Activated CD4-positive, alpha-beta memory T cell treated with anti-CD3 and anti-CD28 coated beads, Interleukin-2, amount 10 ng/mL, durations not matched to agents 7 days and 5 days (primary cell): ENCODE results near the gene KIAA0232. TPM values are rescaled to one million over a fixed set of nuclear protein-coding genes. Genes with fewer than 3 reads are reported as not detected.
"Not testable (repeated sequence)": the region's sequence is repeated elsewhere in the genome, so short reads cannot be mapped to it uniquely, and the experiment has no call there.

Source experiments
- CTCF ChIA-PET: fragments of 350-600 bp; sonication (Branson Sonifier 250); formaldehyde crosslinking; loops from one replicate; lab custom pipeline; 2021; ENCODE audit warnings: antibody characterized with exemption, inconsistent platforms; lab: Charles Lee
- POLR2A ChIA-PET: fragments of 350-600 bp; sonication (Branson Sonifier 250); formaldehyde crosslinking; loops from one replicate; lab custom pipeline; 2021; ENCODE audit warnings: antibody characterized with exemption; lab: Charles Lee
- DNase-seq: peaks from one replicate; pipeline ENCODE4 v3.0.0-alpha.2; 2020
- H3K27ac Mint-ChIP-seq: one replicate; pipeline ENCODE4 v1.8.0; 2021; ENCODE audit warnings: mild to moderate bottlenecking, mixed read lengths
- H3K27me3 Mint-ChIP-seq: one replicate; pipeline ENCODE4 v1.8.0; 2021; ENCODE audit warnings: mixed read lengths
- H3K36me3 Mint-ChIP-seq: one replicate; pipeline ENCODE4 v1.8.0; 2021; ENCODE audit warnings: low read depth, mixed read lengths
- H3K4me1 Mint-ChIP-seq: one replicate; pipeline ENCODE4 v1.8.0; 2021; ENCODE audit warnings: mixed read lengths
- H3K4me3 Mint-ChIP-seq: one replicate; pipeline ENCODE4 v1.8.0; 2021; ENCODE audit warnings: mild to moderate bottlenecking, mixed read lengths
- H3K9me3 Mint-ChIP-seq: one replicate; pipeline ENCODE4 v1.8.0; 2021; ENCODE audit warnings: mixed read lengths
- total RNA-seq, 2 experiments: library from RNA; stranded (reverse); gene quantifications; one replicate each; pipeline ENCODE4 v1.2.3, GENCODE V29; 2021

The KIAA0232 gene
- total RNA-seq, 2 experiments from 2014 or later, result 23.2 to 24.1 TPM

DNA sequence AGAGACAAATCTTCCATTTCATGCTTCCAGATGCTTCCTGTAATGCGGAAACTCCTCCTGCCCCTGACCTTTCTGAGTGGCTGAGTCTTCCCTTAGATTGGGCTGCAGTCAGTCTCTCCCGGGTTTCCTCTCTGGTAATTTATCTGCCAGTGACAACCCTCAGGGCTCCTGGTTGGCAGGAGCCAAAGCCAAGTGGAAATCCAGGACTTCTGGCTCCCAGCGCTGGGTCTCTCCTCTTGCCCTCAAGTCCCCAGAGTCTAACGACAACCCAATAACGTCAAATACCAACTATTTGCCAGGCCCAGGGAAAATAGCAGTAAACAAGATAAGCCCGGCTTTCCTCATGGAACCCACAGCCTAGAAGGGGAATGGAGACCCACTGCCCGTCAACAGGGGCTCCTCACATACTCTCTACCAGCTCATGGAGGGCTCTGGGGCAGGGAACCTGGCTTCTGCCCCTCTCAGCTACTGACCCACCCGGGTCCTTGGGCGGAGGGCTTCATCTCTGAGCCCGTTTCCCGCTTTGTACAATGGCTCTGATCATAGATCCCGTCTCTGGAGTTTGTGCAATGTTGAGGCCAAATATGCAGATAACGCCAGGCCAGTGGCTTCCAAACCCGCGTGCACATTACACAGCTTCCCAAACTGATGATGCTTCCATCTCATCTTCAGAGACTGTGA, 126.0 kb downstream of the KIAA0232 start:
- Mint-ChIP-seq H3K4me3 (peak overlapping the region; percentile 91), H3K36me3 (peaks cover 5% of the 10 kb centered on the region), H3K27ac (peak overlapping the region; percentile 85), H3K9me3 (no peaks in the 10 kb centered on the region), H3K4me1 (peaks cover 67% of the 10 kb centered on the region), H3K27me3 (peaks cover 2% of the 10 kb centered on the region)
- no peak for DNase-seq
- ChIA-PET CTCF (interaction anchor here (0.9 to 2.0 kb wide), 11 partner anchors 9 to 199 kb away, joined by 3 to 26 read pairs (median 5); partner anchors contain the start of genes GRPEL1, MRFAP1L1 and TADA2B), POLR2A (interaction anchor here (0.7 to 6.9 kb wide), 43 partner anchors 8 to 727 kb away, joined by 3 to 109 read pairs (median 6); partner anchors contain the start of genes BLOC1S4, GRPEL1, MAN2B2 and MRFAP1)

DNA sequence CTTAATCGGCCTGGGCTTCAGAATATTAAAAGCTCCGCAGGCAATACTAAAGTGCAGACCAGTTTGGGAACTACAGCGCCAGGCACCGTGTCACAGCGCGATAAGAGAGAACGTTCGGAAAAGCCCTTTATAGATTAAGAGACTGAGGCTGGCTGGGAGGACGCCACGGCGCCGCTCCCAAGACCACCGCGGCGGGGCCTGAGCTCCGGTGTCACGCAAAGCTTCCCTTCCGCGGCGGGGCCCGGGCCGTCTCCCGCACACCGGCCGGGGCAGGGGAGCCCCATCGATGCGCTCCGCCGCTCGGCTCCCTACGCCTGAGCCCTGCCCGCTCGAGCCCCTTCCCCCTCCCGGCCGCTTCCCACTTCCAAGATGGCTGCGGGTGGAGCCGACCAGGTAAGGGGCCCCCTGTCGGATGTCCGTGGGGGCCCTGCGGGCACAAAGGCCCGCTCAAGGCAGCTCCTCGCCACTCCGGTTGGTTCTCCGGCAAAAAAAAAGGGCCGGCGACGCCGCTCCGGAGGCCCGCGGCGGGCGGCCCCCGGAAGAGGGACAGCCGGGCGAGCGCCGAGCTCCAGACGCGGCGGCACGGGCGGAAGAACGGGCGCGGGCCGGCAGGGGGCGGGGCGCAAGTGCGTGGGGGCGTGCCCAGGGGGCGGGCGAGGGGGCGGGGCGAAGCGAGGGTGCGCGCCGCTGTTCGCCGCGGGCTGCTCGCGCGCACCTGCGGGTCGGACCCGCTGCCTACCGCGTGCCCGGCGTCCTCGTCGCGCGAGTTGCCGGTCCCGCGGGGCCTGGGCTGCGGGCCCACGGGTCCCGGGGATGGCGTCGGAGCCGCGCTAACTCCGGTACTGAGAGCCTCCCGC, 126.8 kb downstream of the KIAA0232 start, which contains the start of gene TBC1D14:
Gene TBC1D14, plus strand, starts transcription at position 714 of the 857 bp plus-strand sequence. CDS start 13,564 bp downstream, outside the sequence.
- ChIA-PET CTCF (interaction anchor here (0.9 to 2.0 kb wide), 10 partner anchors 8 to 200 kb away, joined by 3 to 26 read pairs (median 5); partner anchors contain the start of genes GRPEL1, MRFAP1L1 and TADA2B), POLR2A (interaction anchor here (0.7 to 6.9 kb wide), 45 partner anchors 8 to 728 kb away, joined by 3 to 109 read pairs (median 6); partner anchors contain the start of genes BLOC1S4, GRPEL1, MAN2B2 and MRFAP1)
- DNase-seq, result peak; percentile 88
- peaks cover 2% of the 10 kb centered on the region for H3K27me3 Mint-ChIP-seq
- H3K36me3 Mint-ChIP-seq, result peaks cover 5% of the 10 kb centered on the region
- H3K27ac Mint-ChIP-seq, result peak within 1 kb of the TSS; percentile 85
- peak within 1 kb of the TSS; percentile 91 for H3K4me3 Mint-ChIP-seq
- H3K4me1 Mint-ChIP-seq, result peaks cover 64% of the 10 kb centered on the region
- no peaks in the 10 kb centered on the region for H3K9me3 Mint-ChIP-seq

DNA sequence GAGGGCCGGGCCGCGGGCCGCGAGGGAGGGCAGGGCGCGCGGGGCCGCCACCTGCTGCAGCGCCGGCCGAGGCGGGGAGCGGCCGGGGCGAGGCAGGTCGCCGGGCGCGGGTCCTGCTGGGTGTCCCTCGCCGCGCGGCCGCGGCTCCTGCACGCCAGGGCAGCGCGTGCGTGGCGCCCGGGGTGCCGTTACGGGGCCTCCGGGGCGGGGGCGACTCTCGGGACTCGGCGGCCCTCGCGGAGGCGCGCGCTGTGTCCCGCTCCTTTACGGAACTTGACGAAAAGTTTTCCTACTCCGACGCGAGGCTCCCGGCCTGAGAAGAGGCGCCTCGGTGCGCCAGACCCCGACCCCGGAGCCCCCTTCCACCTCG, 127.4 kb downstream of the KIAA0232 start:
- peaks cover 5% of the 10 kb centered on the region for H3K36me3 Mint-ChIP-seq
- CTCF ChIA-PET, result interaction anchor here (1.0 to 2.0 kb wide), 10 partner anchors 7 to 201 kb away, joined by 3 to 26 read pairs (median 5); partner anchors contain the start of genes GRPEL1, MRFAP1L1 and TADA2B
- POLR2A ChIA-PET, result interaction anchor here (0.8 to 6.9 kb wide), 31 partner anchors 9 to 729 kb away, joined by 3 to 109 read pairs (median 7); partner anchors contain the start of genes BLOC1S4, GRPEL1, MRFAP1L1 and TADA2B
- peak; percentile 47 for DNase-seq
- H3K4me3 Mint-ChIP-seq, result peak overlapping the region; percentile 83
- H3K27me3 Mint-ChIP-seq, result peaks cover 2% of the 10 kb centered on the region
- H3K27ac Mint-ChIP-seq, result peak overlapping the region; percentile 75
- H3K9me3 Mint-ChIP-seq, result no peaks in the 10 kb centered on the region
- H3K4me1 Mint-ChIP-seq, result peaks cover 64% of the 10 kb centered on the region

DNA sequence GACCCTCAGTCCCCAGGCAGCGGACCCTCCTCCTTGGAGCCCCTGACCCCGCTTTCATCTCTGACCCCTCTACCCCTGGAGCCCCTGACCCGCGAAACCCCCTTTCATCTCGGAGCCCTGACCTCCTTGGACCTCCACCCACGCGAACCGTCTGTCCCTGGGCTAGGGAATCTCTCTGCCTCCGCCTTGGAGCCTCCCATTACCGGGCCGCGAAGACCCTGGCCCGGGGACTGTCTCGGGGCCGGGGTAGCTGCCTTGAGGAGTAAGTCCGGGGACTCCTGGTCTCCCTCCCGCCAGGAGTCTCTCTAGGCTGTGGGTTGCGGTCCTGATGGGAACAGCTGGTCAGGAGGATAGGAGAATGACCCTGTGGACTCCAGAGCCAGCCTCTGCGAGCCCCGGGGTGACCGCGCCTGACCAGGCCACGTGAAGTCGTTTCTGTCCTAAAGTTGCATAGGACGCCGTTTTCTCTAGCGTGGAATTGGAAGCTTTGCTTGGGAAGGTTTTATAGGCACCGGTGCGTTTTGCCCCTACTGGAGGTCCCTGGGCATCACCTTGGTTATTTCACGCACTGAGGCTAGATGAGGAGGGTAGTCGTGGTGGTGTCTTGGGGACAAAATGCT, 127.9 kb downstream of the KIAA0232 start:
- CTCF ChIA-PET, result interaction anchor here (0.9 to 3.9 kb wide), 7 partner anchors 12 to 192 kb away, joined by 3 to 15 read pairs (median 4); partner anchors contain the start of gene TADA2B
- peaks cover 2% of the 10 kb centered on the region for H3K27me3 Mint-ChIP-seq

DNA sequence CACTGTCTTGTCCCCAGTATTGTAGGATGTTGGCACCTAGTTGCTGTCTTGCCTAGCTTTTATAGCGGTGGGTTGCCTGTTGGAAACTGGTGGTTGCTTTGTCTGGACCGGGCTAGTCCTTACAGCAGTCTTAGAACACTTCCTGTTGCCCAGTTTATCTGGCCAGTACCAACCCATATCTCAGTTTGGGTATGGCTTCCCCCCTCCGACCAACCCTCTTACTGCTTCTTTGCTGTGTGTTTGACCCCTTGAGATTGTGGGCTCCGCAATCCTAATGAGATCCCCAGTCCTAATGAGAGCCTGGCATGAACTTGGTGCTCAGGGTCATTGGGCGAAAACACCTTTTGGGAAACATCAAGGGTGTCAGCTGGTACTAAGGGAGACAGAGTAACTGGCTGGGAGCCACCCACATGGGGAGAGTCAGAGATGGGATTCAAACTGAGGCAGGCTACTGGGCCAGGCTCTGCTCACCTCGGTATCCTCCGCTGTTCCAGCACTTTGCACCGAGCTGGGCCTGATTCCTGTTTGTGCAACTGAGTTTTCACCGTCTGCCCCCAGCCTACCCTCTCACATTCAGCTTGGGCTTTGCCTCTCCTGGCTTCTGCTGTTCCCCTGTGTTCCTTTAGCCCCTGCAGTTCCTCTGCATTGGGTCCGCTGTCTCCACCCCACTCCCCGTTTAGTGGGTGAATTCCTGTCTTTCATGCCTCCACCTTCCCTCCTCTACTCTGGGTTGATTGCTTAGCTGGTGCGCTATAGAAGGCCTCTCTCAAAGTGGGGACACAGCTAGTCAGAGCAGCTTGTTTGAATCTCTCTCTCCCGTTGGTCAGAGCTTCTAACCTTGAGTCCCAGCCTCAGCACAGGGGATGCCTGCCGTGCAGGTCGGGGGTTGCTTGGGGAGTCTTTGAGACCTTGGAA, 128.7 kb downstream of the KIAA0232 start:
- Mint-ChIP-seq H3K27me3 (peaks cover 2% of the 10 kb centered on the region), H3K27ac (peak overlapping the region; percentile 75), H3K9me3 (no peaks in the 10 kb centered on the region), H3K4me1 (peaks cover 64% of the 10 kb centered on the region), H3K36me3 (peaks cover 5% of the 10 kb centered on the region), H3K4me3 (peak overlapping the region; percentile 83)
- ChIA-PET CTCF (interaction anchor here (0.8 to 3.9 kb wide), 11 partner anchors 12 to 202 kb away, joined by 3 to 15 read pairs (median 3); partner anchors contain the start of gene MRFAP1L1), POLR2A (interaction anchor here (0.7 to 6.9 kb wide), 13 partner anchors 12 to 270 kb away, joined by 3 to 109 read pairs (median 4); partner anchors contain the start of gene TADA2B)
- no peak for DNase-seq

More for the DNA sequence above, 127.9 kb downstream of the KIAA0232 start:
- Mint-ChIP-seq H3K4me1 (peaks cover 65% of the 10 kb centered on the region), H3K36me3 (peaks cover 5% of the 10 kb centered on the region), H3K4me3 (peak overlapping the region; percentile 83), H3K9me3 (no peaks in the 10 kb centered on the region), H3K27ac (peak overlapping the region; percentile 75)
- POLR2A ChIA-PET, result interaction anchor here (0.7 to 6.9 kb wide), 13 partner anchors 11 to 269 kb away, joined by 3 to 109 read pairs (median 8); partner anchors contain the start of gene TADA2B
- no peak for DNase-seq

DNA sequence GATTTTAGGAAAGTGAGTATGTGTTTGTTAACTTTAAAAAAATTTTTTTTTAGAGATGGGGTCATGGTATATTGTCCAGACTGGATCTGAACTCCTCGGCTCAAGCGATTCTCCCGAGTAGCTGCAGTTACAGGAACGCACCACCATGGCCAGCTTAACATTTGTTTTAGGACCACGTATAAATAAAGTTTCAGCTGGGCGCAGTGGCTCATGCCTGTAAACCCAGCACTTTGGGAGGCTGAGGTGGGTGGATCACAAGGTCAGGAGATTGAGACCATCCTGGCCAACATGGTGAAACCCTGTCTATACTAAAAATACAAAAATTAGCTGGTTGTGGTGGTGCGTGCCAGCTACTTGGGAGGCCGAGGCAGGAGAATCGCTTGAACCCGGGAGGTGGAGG, 129.4 kb downstream of the KIAA0232 start:
- H3K9me3 Mint-ChIP-seq, H3K27ac Mint-ChIP-seq, H3K36me3 Mint-ChIP-seq, H3K27me3 Mint-ChIP-seq, DNase-seq: not testable (repeated sequence)
- POLR2A ChIA-PET, result interaction anchor here (0.8 to 6.9 kb wide), 7 partner anchors 13 to 88 kb away, joined by 3 to 109 read pairs (median 8); no protein-coding TSS in a partner anchor
- Mint-ChIP-seq H3K4me1 (peaks cover 70% of the 10 kb centered on the region), H3K4me3 (peak overlapping the region; percentile 51)
- CTCF ChIA-PET, result interaction anchor here (0.8 to 3.9 kb wide), 8 partner anchors 13 to 203 kb away, joined by 3 to 15 read pairs (median 6); partner anchors contain the start of gene MRFAP1L1

DNA sequence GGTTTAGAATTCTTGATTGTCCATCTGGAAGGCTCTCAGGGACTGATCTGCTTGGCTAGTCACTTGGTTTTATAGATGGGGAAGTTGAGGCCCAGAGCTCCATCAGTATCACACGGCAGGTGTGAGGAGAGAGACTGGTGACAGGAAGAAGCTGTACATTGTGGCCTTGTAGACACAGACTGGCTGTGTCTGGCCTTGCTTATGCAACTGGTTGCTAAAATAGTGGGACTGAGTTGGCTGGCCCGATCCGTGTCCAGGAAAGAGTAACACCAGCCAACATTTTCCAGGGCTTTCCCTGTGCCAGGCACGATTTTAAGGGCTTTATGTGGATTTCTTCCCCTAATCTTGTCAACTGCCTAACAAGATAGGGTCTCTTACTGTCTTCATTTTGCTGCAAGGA, 129.9 kb downstream of the KIAA0232 start:
- ChIA-PET CTCF (interaction anchor here (1.1 to 3.9 kb wide), 8 partner anchors 14 to 203 kb away, joined by 3 to 15 read pairs (median 6); partner anchors contain the start of gene MRFAP1L1), POLR2A (interaction anchor here (0.6 to 6.9 kb wide), 9 partner anchors 13 to 195 kb away, joined by 3 to 109 read pairs (median 8); partner anchors contain the start of gene GRPEL1)
- Mint-ChIP-seq H3K9me3 (no peaks in the 10 kb centered on the region), H3K36me3 (peaks cover 13% of the 10 kb centered on the region), H3K27me3 (peaks cover 2% of the 10 kb centered on the region), H3K4me1 (peaks cover 71% of the 10 kb centered on the region), H3K27ac (no peak overlapping the region), H3K4me3 (no peak overlapping the region)
- DNase-seq, result no peak

DNA sequence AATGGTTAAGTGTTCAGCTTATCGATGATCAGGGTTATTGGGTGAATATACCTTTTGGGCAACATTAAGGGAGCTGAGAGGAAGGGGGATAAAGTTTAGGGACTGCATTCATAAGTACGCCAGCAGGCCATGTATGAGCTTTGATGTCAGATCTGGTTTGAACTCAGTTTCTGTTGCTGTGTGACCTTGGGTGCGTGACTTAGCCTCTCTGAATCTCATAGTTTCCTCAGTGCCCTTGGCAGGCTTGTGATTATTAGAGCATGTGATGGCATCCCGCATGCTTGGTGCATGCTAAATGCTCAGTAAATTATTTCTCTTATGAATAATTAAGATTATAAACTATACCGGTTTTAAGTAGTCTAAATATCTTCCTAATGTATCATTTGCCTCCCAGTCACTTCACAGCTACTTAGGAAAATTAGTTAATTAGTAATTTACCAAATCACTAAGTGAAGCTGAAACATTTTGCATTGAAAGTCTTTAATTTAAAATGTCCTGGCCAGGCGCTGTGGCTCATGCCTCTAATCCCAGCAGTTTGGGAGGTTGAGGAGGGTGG, 130.9 kb downstream of the KIAA0232 start:
- Mint-ChIP-seq H3K36me3 (peaks cover 23% of the 10 kb centered on the region), H3K27ac (no peak overlapping the region), H3K9me3 (no peaks in the 10 kb centered on the region), H3K4me3 (no peak overlapping the region), H3K27me3 (no peaks in the 10 kb centered on the region), H3K4me1 (peaks cover 73% of the 10 kb centered on the region)
- CTCF ChIA-PET, result interaction anchor here (0.7 to 3.9 kb wide), 7 partner anchors 10 to 75 kb away, joined by 3 to 15 read pairs (median 4); no protein-coding TSS in a partner anchor
- POLR2A ChIA-PET, result interaction anchor here (0.8 to 6.9 kb wide), 5 partner anchors 13 to 196 kb away, joined by 3 to 109 read pairs (median 11); partner anchors contain the start of gene GRPEL1
- no peak for DNase-seq

DNA sequence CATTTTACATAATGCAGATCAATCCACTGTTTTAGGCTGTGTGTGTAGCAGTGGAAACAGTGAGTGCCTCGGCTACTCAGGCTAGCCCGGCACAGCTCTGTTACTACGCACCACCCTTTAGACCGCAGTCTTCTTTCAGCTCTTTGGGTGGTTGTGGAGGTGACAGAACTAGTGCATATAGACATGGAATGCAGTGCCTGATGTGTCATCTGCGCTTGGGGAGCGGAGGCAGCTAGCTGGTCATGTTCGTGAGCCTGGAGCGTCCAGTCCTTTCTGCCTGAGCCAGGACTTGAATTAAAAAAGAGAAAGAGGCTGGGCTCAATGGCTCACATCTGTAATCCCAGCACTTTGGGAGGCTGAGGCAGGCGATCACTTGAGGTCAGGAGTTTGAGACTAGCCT, 131.9 kb downstream of the KIAA0232 start:
- H3K27ac Mint-ChIP-seq, result peak overlapping the region; percentile 52
- peaks cover 73% of the 10 kb centered on the region for H3K4me1 Mint-ChIP-seq
- POLR2A ChIA-PET, result interaction anchor here (2.6 to 6.9 kb wide), 3 partner anchors 12 to 153 kb away, joined by 11 to 109 read pairs (median 79); partner anchors contain the start of gene GRPEL1
- peaks cover 25% of the 10 kb centered on the region for H3K36me3 Mint-ChIP-seq
- H3K9me3 Mint-ChIP-seq, result no peaks in the 10 kb centered on the region
- no peak for DNase-seq
- CTCF ChIA-PET, result interaction anchor here (0.9 to 3.9 kb wide), 4 partner anchors 9 to 74 kb away, joined by 3 to 15 read pairs (median 6); no protein-coding TSS in a partner anchor
- no peaks in the 10 kb centered on the region for H3K27me3 Mint-ChIP-seq
- H3K4me3 Mint-ChIP-seq, result no peak overlapping the region
